ENCODE results near the gene FIGN.

DNA sequence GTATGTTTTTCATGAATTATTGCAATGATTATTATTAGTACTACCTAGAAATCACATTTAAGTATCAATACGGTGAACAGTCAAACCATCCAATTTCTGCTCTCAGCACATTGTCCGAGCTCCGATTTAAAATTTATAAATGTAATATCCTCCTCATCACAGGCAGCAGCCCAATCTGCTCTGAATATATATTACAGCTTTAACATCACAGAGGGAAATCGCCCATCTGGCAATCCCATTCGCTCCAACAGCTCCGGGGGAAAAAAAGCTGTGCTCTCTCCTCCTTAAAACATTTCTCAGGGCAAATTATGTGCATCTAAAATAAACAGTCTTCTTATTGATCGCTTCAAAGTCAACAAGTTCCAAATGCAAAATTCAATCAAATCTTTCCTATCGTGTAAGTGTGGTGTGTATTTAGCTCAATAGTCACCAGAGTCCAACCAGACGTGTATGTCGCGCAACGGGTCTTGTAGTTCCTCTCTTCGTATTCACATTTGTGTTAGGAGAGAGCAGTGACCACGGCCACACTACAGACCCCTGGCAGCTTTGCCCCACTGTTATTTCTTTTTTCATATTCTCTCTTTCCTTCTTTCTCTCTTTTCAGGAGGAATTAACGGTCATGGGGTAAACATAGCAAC lies 2.4 kb downstream of the FIGN start:
- no peak for TF ChIP-seq POLR2AphosphoS5 (IDR thresholded peaks at IDR 0.05; ENCODE audit: low read depth, low read length)
- TF ChIP-seq TAF1 (IDR thresholded peaks at IDR 0.05; ENCODE audit: borderline replicate concordance, insufficient read depth, low read length): no peak
- TF ChIP-seq, protein P1, sequence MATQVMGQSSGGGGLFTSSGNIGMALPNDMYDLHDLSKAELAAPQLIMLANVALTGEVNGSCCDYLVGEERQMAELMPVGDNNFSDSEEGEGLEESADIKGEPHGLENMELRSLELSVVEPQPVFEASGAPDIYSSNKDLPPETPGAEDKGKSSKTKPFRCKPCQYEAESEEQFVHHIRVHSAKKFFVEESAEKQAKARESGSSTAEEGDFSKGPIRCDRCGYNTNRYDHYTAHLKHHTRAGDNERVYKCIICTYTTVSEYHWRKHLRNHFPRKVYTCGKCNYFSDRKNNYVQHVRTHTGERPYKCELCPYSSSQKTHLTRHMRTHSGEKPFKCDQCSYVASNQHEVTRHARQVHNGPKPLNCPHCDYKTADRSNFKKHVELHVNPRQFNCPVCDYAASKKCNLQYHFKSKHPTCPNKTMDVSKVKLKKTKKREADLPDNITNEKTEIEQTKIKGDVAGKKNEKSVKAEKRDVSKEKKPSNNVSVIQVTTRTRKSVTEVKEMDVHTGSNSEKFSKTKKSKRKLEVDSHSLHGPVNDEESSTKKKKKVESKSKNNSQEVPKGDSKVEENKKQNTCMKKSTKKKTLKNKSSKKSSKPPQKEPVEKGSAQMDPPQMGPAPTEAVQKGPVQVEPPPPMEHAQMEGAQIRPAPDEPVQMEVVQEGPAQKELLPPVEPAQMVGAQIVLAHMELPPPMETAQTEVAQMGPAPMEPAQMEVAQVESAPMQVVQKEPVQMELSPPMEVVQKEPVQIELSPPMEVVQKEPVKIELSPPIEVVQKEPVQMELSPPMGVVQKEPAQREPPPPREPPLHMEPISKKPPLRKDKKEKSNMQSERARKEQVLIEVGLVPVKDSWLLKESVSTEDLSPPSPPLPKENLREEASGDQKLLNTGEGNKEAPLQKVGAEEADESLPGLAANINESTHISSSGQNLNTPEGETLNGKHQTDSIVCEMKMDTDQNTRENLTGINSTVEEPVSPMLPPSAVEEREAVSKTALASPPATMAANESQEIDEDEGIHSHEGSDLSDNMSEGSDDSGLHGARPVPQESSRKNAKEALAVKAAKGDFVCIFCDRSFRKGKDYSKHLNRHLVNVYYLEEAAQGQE (IDR thresholded peaks at IDR 0.05; ENCODE audit: insufficient read depth in 1 of 2, low read depth in 2 of 2, low read length in 2 of 2): no peak
- no peak for TF ChIP-seq FOXP2 (optimal IDR thresholded peaks at IDR 0.05; ENCODE audit: borderline replicate concordance, extremely low read depth, extremely low read length, insufficient read depth)
- no peak; the same call in 1 of the 2 replicates for TF ChIP-seq SIN3A (IDR thresholded peaks at IDR 0.05; ENCODE audit: borderline replicate concordance, insufficient read depth, low read length)

Measured in PFSK-1 (cell line).